HG02970 (cell line): ENCODE measurements around the gene SPACA5.
"Not testable (repeated sequence)": the region's sequence is repeated elsewhere in the genome, so short reads cannot be mapped to it uniquely, and the experiment has no call there.

Source experiments
- ATAC-seq: cut with Tn5 transposase; IDR thresholded peaks from one replicate; pipeline ENCODE4 v1.9.1; 2021; ENCODE audit warnings: mild to moderate bottlenecking, moderate library complexity, moderate number of reproducible peaks; ENCODE audit not compliant: unreplicated experiment, low FRiP score

SPACA5 gene

GRCh38 chrX:48021026-48021900 is 14.5 kb downstream of the SPACA5 start:
- ATAC-seq, result no peak

- no peak for ATAC-seq
Observed at GRCh38 chrX:48022100-48022499, 15.3 kb downstream of the SPACA5 start.

DNA sequence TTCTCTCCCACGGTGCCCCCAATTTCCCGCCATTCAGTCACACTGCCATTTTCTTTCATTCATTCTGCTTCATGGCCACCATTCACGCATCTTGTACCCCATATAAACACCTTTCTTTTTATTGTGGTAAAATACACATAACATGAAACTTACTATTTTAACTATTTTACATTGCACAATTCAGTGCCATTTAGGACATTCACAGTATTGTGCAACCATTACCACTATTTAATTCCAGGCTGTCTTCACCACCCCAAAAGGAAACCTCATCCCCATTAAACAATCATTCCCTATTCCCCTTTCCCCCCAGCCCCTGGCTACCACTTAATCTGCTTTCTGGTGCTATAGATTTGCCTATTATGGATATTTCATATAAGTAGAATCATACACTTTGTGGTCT is 15.9 kb downstream of the SPACA5 start:
- ATAC-seq, result no peak

- no peak for ATAC-seq
Observed at GRCh38 chrX:48025561-48025960, 18.8 kb downstream of the SPACA5 start.

DNA sequence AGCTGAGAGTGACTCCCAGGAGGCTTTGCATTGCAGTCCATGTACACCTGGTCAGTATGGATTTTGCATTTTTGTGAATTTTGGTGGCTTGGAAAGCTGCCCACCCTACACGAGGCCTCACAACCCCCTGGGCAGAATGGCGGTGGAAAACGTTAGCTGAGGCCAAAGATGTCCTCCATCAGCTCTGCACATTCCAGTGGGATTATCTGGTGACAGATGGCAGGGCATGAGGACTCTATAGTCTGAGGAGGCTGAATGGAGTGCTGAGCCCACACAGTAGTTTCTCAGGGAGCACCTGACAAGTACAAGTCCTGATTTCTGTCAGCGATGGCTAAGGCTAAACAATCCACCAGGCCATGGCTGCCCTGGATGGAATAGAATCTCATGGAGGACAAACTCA is 20.8 kb downstream of the SPACA5 start:
- not testable (repeated sequence) for ATAC-seq

DNA sequence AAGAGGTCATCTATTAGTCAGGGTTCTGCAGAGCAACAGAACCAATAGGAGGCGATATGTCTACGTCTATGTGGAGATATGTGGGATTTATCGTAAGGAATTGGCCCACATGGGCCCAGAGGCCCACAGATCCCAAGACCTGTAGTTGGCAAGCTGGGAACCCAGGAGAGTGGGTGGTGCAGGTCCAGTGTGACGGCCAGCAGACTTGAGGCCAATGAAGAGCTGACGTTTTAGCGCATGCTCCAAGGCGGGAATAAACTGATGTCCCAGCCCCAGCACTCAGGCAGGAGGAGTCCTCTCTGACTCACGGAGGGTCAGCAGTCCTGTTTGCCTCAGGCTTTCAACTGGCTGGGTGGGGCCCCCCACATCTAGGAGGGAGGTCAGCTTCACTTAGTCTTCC is 21.3 kb downstream of the SPACA5 start:
- no peak for ATAC-seq

DNA sequence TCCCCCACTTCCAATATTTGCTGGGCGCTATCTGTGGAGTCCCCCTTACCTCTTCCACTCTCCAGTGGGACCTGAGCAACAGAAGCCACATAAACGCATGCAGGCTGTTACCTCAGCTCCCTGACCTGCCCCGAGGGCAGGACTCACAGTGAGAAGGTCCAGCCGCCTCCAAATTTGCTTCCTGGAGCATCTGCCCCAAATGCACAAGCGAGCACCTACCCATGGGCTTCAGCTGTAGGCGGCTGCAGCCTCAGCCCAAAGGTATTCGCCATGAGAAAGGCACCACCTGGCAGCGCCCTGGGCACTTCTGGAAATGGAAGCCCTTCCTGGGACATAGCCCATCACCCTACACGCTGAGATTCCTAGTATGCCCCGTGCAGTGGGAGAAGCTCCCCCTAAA is 23.4 kb downstream of the SPACA5 start:
- no peak for ATAC-seq

- not testable (repeated sequence) for ATAC-seq
Observed at GRCh38 chrX:48030641-48031173, 23.9 kb downstream of the SPACA5 start.

- ATAC-seq, result no peak
Observed at GRCh38 chrX:48035891-48036290, 29.1 kb downstream of the SPACA5 start.

- ATAC-seq, result no peak
Observed at GRCh38 chrX:48043056-48043455, 36.3 kb downstream of the SPACA5 start.

- no peak for ATAC-seq
Observed at GRCh38 chrX:48045410-48046311, 38.9 kb downstream of the SPACA5 start.

GRCh38 chrX:48046846-48047245 is 40.1 kb downstream of the SPACA5 start:
- ATAC-seq, result no peak

DNA sequence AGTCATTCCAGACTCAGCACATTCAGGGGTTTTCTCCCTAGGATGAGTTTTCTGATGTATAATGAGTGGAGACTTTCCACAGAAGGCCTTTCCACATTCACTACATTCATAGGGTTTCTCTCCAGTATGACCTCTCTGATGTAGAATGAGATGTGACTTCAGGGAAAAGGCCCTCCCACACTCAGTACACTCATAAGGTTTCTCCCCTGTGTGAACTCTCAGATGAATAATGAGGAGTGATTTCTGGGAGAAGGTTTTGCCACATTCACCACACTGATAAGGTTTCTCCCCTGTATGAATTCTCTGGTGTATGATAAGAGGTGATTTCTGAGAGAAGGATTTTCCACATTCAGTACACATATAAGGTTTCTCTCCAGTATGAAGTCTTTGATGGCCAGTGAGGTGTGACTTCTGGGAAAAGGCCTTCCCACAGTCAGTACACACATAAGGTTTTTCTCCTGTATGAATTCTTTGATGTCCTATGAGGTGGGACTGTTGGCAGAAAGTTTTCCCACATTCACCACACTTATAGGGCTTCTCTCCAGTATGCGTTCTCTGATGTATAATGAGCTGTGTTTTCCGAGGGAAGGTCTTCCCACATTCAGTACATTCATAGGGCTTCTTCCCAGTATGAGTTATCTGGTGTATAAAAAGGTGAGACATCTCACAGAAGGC is 52.0 kb downstream of the SPACA5 start:
- ATAC-seq, result no peak

DNA sequence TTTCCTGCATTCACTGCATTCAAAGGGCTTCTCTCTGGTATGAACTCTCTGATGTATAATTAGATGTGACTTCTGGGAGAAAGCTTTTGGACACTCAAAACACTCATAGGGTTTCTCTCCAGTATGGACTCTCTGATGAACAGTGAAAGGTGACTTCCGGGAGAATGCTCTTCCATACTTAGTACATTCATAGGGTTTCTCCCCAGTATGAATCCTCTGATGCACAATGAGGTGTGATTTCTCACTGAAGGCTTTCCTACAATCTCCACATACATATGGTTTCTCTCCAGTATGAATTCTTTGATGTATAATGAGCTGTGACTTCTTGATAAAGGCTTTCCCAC is 52.5 kb downstream of the SPACA5 start:
- ATAC-seq, result no peak
